Loucy (cell line): ENCODE data around the gene PCSK2.

ENCODE experiments used
- CTCF ChIP-seq: fragments of 200-600 bp; sonication (generic); conservative IDR thresholded peaks from 2 replicates; pipeline ENCODE4 v1.5.1; 2014; ENCODE audit warnings: mild to moderate bottlenecking, antibody characterized with exemption, low read length
- EZH2phosphoT487 ChIP-seq: fragments of 200-600 bp; IDR thresholded peaks from 2 replicates; pipeline ENCODE4 v1.6.1; 2018; ENCODE audit warnings: antibody characterized with exemption, mild to moderate bottlenecking, moderate library complexity, borderline replicate concordance

- TF ChIP-seq CTCF = no peak
- no peak for TF ChIP-seq EZH2phosphoT487
These were observed 118.0 kb downstream of the PCSK2 start for GRCh38 chr20:17344790-17345189.
